Mesendoderm (in vitro differentiated cells): ENCODE results near the gene AADACL3.
A peak's percentile ranks its signal among the peaks of the same experiment; 100 is the strongest.

Source experiments
- DNase-seq: peaks from one replicate; pipeline ENCODE4 v3.0.0; 2013
- H2AK5ac ChIP-seq: 2 replicates; pipeline ENCODE4 v1.6.1; 2013; ENCODE audit warnings: low read length, inconsistent platforms
- H2BK120ac ChIP-seq: 2 replicates; pipeline ENCODE4 v1.6.1; 2013; ENCODE audit warnings: low read depth, mild to moderate bottlenecking, low read length, moderate library complexity, mixed read lengths
- H2BK15ac ChIP-seq: replicated peaks from 2 replicates; pipeline ENCODE4 v1.6.1; 2013; ENCODE audit warnings: low read depth, mild to moderate bottlenecking, moderate library complexity
- H2BK5ac ChIP-seq: 2 replicates; pipeline ENCODE4 v1.6.1; 2013; ENCODE audit warnings: low read length, inconsistent platforms
- H3K18ac ChIP-seq: 2 replicates; pipeline ENCODE4 v1.6.1; 2013; ENCODE audit warnings: mild to moderate bottlenecking, low read length, mixed read lengths
- H3K23ac ChIP-seq: one replicate; pipeline ENCODE4 v1.6.1; 2013; ENCODE audit warnings: low read length
- H3K27ac ChIP-seq: 2 replicates; pipeline ENCODE4 v1.5.1; 2013; ENCODE audit warnings: low read depth, mild to moderate bottlenecking, inconsistent platforms, low read length, moderate library complexity
- H3K27me3 ChIP-seq: 2 replicates; pipeline ENCODE4 v1.6.1; 2013; ENCODE audit warnings: low read length, control low read depth, mild to moderate bottlenecking, inconsistent platforms; ENCODE audit not compliant: insufficient read depth, poor library complexity
- H3K36me3 ChIP-seq: 2 replicates; pipeline ENCODE4 v1.6.1; 2013; ENCODE audit warnings: low read length, inconsistent platforms; ENCODE audit not compliant: control insufficient read depth, insufficient read depth
- H3K4ac ChIP-seq: one replicate; pipeline ENCODE4 v1.6.1; 2013; ENCODE audit warnings: low read depth, mild to moderate bottlenecking, low read length, moderate library complexity
- H3K4me1 ChIP-seq: 2 replicates; pipeline ENCODE4 v1.6.1; 2013; ENCODE audit warnings: low read depth, low read length, inconsistent platforms; ENCODE audit not compliant: control insufficient read depth
- H3K4me2 ChIP-seq: 2 replicates; pipeline ENCODE4 v1.6.1; 2013; ENCODE audit warnings: low read length
- H3K4me3 ChIP-seq: 2 replicates; pipeline ENCODE4 v1.5.1; 2013; ENCODE audit warnings: mild to moderate bottlenecking, low read length
- H3K56ac ChIP-seq: one replicate; pipeline ENCODE4 v1.6.1; 2013; ENCODE audit warnings: low read length
- H3K79me1 ChIP-seq: 2 replicates; pipeline ENCODE4 v1.6.1; 2013; ENCODE audit warnings: low read length, inconsistent platforms
- H3K79me2 ChIP-seq: 2 replicates; pipeline ENCODE4 v1.6.1; 2013; ENCODE audit warnings: mild to moderate bottlenecking, low read length; ENCODE audit not compliant: control insufficient read depth, insufficient read depth
- H3K9ac ChIP-seq: 2 replicates; pipeline ENCODE4 v1.6.1; 2013; ENCODE audit warnings: low read length, inconsistent platforms
- H4K5ac ChIP-seq: one replicate; pipeline ENCODE4 v1.6.1; 2013; ENCODE audit warnings: low read length
- H4K8ac ChIP-seq: one replicate; pipeline ENCODE4 v1.6.1; 2013; ENCODE audit warnings: low read depth, mild to moderate bottlenecking, control low read depth, low read length, moderate library complexity
- WGBS: extraction: QIAGEN DNeasy Blood & Tissue Kit; methylation state at CpG from one replicate; pipeline ENCODE4 v1.1.7; 2013; ENCODE audit warnings: low lambda C conversion rate, missing lambda C conversion rate; ENCODE audit not compliant: insufficient coverage; ENCODE audit errors: extremely low coverage; 5-methylcytosine and 5-hydroxymethylcytosine counted together

AADACL3 gene

DNA sequence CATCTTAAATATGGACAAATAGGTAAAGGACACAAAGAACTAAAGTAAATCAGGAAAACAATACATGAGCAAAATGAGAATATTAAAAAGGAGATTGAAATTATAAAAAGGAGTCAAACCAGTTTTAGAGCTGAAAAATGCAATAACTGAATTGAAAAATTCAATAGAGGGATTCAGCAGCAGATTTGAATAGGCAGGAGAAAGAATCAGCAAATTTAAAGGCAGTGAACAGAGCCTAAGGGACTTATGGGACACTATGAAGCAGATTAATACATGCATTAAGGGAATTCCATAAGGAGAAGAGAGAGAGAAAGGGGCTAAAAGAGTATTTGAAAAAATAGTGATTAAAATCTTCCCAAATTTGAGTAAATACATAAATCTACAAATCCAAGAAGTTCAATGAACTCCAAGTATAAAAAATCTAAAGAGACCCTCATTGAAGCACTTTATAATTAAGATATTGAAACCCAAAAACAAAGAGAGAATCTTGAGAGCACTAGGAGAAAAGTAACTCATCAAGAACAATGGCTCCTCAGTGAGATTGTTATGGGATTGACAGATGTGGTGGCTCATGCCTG is 33.0 kb downstream of the AADACL3 start:
- Histone ChIP-seq H3K79me1 (no peaks in the 10 kb centered on the region), H3K23ac (no peak overlapping the region), H3K56ac (no peak overlapping the region), H3K79me2 (no peaks in the 10 kb centered on the region), H4K8ac (no peak overlapping the region), H2BK5ac (no peak overlapping the region), H3K4me2 (no peak overlapping the region), H3K4me3 (no peak overlapping the region), H3K27me3 (no peaks in the 10 kb centered on the region), H3K27ac (no peak overlapping the region), H3K4me1 (no peaks in the 10 kb centered on the region), H2BK120ac (no peak overlapping the region), H3K18ac (no peak overlapping the region), H2AK5ac (no peak overlapping the region), H3K36me3 (no peaks in the 10 kb centered on the region), H4K5ac (no peak overlapping the region), H2BK15ac (no peak overlapping the region), H3K4ac (no peak overlapping the region), H3K9ac (no peak overlapping the region)
- no peak for DNase-seq

DNA sequence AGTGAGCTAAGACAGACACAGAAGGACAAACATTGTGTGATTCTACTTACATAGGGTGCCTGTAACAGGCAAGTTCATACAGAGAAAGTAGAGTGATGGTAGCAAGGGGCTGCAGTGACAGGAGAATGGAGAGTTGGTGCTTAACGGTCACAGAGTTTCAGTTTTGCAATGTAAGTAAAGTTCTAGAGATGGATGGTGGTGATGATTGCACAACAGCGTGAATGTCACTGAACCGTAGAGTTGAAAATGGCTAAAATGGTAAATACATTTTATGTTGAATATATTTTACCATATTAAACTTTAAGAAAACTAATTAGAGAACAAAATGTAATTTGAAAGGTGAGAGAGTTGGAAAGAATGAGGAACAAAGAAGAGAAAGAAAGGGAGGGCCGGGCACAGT is 38.8 kb downstream of the AADACL3 start:
- DNase-seq: no peak
- H3K36me3 ChIP-seq: no peaks in the 10 kb centered on the region
- H2BK120ac ChIP-seq: no peak overlapping the region
- H4K8ac ChIP-seq: no peak overlapping the region
- H3K23ac ChIP-seq: no peak overlapping the region
- H3K4me3 ChIP-seq: no peak overlapping the region
- H3K27me3 ChIP-seq: no peaks in the 10 kb centered on the region
- H4K5ac ChIP-seq: no peak overlapping the region
- no peak overlapping the region for H2BK5ac ChIP-seq
- no peak overlapping the region for H3K27ac ChIP-seq
- H3K4ac ChIP-seq: no peak overlapping the region
- H2AK5ac ChIP-seq: no peak overlapping the region
- no peaks in the 10 kb centered on the region for H3K79me2 ChIP-seq
- no peak overlapping the region for H3K18ac ChIP-seq
- no peaks in the 10 kb centered on the region for H3K4me1 ChIP-seq
- no peak overlapping the region for H2BK15ac ChIP-seq
- H3K79me1 ChIP-seq: no peaks in the 10 kb centered on the region
- H3K56ac ChIP-seq: no peak overlapping the region
- WGBS: no CpG with 5 or more reads among the region's 4 CpGs
- no peak overlapping the region for H3K4me2 ChIP-seq
- H3K9ac ChIP-seq: no peak overlapping the region

DNA sequence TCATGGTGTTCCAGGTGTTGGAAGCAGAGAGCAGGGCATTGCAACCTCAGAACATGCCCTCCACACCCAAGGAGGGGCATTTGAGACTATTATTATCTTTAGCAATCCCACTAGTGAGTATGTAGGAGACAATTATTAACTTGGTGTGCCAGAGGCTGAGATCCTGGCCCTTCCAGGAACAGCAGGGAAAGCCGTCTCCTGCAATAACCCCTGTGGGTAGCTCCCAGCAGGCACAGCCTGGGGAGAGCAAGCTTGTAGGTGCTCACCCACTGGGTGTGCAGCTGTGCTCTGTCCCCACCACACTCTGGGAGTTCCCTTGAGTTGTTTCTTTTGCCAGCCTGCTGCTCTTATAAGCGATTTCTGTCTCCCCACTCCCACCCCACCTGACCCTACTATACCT is 40.4 kb downstream of the AADACL3 start:
- H3K27ac ChIP-seq: no peak overlapping the region
- H3K9ac ChIP-seq: no peak overlapping the region
- no CpG with 5 or more reads among the region's 2 CpGs for WGBS
- H3K27me3 ChIP-seq: no peaks in the 10 kb centered on the region
- no peak overlapping the region for H4K8ac ChIP-seq
- H3K56ac ChIP-seq: no peak overlapping the region
- H3K79me1 ChIP-seq: no peaks in the 10 kb centered on the region
- no peak overlapping the region for H2BK15ac ChIP-seq
- H3K4ac ChIP-seq: no peak overlapping the region
- no peaks in the 10 kb centered on the region for H3K36me3 ChIP-seq
- H3K4me1 ChIP-seq: no peaks in the 10 kb centered on the region
- H3K79me2 ChIP-seq: no peaks in the 10 kb centered on the region
- no peak overlapping the region for H3K23ac ChIP-seq
- H2AK5ac ChIP-seq: no peak overlapping the region
- H4K5ac ChIP-seq: no peak overlapping the region
- no peak overlapping the region for H2BK5ac ChIP-seq
- H3K4me2 ChIP-seq: no peak overlapping the region
- no peak overlapping the region for H3K4me3 ChIP-seq
- no peak overlapping the region for H2BK120ac ChIP-seq
- no peak overlapping the region for H3K18ac ChIP-seq
- no peak for DNase-seq

DNA sequence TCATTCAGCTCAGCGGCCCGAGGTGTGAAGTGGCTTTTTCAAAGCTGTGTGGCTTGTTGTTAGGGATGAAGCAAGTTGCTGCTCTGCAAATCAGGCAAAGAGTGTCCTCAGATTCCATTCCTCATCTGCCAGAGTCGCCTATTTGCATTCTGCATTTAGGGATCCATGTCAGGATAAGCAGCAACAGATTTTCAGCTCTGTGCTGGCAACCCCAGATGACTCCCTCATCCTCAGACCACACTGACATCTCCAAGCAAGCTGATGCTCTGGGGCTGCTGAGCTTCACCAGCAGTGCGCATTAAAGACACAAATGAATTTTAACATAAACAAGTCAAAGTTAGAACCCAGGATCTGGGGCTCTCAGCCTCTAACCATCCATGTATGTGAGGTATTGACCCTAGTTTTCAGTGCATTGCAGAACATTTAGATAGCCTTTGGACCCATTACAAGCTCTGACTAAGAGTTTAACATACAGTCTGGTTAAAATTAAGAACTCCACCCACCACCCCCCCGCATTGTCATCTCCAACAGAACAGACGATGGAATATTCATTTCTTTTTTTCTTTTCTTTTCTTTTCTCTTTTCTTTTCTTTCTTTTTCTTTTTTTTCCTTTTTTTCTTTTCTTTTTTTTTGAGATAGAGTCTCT is 41.0 kb downstream of the AADACL3 start:
- no peak overlapping the region for H4K5ac ChIP-seq
- H2AK5ac ChIP-seq: no peak overlapping the region
- no peaks in the 10 kb centered on the region for H3K79me2 ChIP-seq
- no peaks in the 10 kb centered on the region for H3K36me3 ChIP-seq
- no peak overlapping the region for H2BK5ac ChIP-seq
- no peak overlapping the region for H2BK120ac ChIP-seq
- H3K4me1 ChIP-seq: no peaks in the 10 kb centered on the region
- H3K18ac ChIP-seq: no peak overlapping the region
- no peak overlapping the region for H3K23ac ChIP-seq
- H4K8ac ChIP-seq: no peak overlapping the region
- H3K27me3 ChIP-seq: no peaks in the 10 kb centered on the region
- no peak overlapping the region for H3K9ac ChIP-seq
- no peak for DNase-seq
- H3K56ac ChIP-seq: no peak overlapping the region
- no CpG with 5 or more reads among the region's 6 CpGs for WGBS
- H2BK15ac ChIP-seq: no peak overlapping the region
- no peak overlapping the region for H3K4ac ChIP-seq
- no peak overlapping the region for H3K27ac ChIP-seq
- H3K4me2 ChIP-seq: no peak overlapping the region
- H3K4me3 ChIP-seq: no peak overlapping the region
- H3K79me1 ChIP-seq: no peaks in the 10 kb centered on the region

DNA sequence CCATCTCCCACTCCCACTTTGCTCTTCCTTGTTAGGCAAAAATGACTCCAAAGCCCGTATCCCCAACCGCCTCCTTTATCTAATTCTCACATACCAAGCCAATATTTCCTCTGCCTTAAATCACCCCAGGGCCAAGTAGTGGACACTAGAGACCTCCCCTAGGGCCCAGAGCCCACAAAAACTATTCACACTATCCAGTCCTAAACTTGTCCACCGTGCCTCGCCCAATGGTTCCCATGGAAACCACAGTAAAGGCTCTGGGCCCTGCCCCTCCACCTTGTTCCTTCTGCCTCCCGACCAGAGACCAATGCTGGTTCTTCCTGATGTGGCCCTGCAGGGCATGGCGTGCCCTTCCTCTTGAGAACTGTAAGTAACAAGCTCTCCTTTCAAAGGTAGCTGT is 41.9 kb downstream of the AADACL3 start:
- Histone ChIP-seq H3K36me3 (no peaks in the 10 kb centered on the region), H3K4me1 (no peaks in the 10 kb centered on the region), H2BK15ac (no peak overlapping the region), H3K4me2 (no peak overlapping the region), H3K18ac (no peak overlapping the region), H3K9ac (no peak overlapping the region), H3K79me1 (no peaks in the 10 kb centered on the region), H3K4me3 (no peak overlapping the region), H4K5ac (no peak overlapping the region), H3K23ac (no peak overlapping the region), H3K79me2 (no peaks in the 10 kb centered on the region), H2AK5ac (no peak overlapping the region), H4K8ac (no peak overlapping the region), H2BK5ac (no peak overlapping the region), H3K27me3 (no peaks in the 10 kb centered on the region), H3K56ac (no peak overlapping the region), H2BK120ac (no peak overlapping the region), H3K27ac (no peak overlapping the region), H3K4ac (no peak overlapping the region)
- no peak for DNase-seq
- WGBS: no CpG with 5 or more reads among the region's 6 CpGs

DNA sequence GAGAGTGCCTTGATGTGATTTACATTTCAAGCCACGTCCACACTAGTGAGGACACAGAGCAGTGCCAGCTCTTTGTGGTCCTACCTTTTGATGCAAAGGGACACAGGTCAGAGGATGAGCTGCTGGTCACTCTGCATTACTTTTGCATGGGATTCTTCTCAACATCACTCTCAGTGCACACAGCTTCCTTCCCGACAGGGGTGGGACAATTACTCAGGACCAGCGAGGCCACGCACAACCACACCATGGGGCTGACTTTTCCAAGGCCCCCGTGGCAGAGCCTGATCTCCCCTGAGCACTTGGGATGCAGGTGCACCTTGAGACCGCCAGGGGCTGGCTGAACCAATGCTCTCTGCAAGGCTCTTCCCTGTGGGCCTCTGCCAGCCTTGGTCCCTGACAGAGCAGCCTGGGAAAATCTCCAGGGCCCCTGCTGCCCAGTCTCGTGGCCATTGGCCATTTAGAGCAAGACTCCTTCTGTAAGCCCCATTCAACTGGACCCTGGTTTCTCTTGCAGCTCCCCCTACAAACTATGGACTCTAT is 44.4 kb downstream of the AADACL3 start:
- Histone ChIP-seq H4K8ac (no peak overlapping the region), H3K23ac (no peak overlapping the region), H3K27ac (no peak overlapping the region), H2BK5ac (no peak overlapping the region), H3K56ac (no peak overlapping the region), H2AK5ac (no peak overlapping the region), H4K5ac (no peak overlapping the region), H3K79me2 (no peaks in the 10 kb centered on the region), H2BK120ac (no peak overlapping the region), H3K79me1 (no peaks in the 10 kb centered on the region), H3K4me1 (no peaks in the 10 kb centered on the region), H3K4ac (no peak overlapping the region), H3K27me3 (no peaks in the 10 kb centered on the region), H3K36me3 (no peaks in the 10 kb centered on the region), H3K9ac (no peak overlapping the region), H3K4me2 (no peak overlapping the region), H3K4me3 (no peak overlapping the region), H2BK15ac (no peak overlapping the region), H3K18ac (no peak overlapping the region)
- DNase-seq: peak; percentile 42
- WGBS: no CpG with 5 or more reads among the region's 7 CpGs
